Measurements from ENCODE around the gene MAGI1. TPM values are rescaled to one million over a fixed set of nuclear protein-coding genes. Genes with fewer than 3 reads are reported as not detected.
A peak's percentile ranks its signal among the peaks of the same experiment; 100 is the strongest.

Gene MAGI1
- polyA plus RNA-seq, 1 of the 3 experiments (the other 2 are of a cell fraction) = 10.3 TPM

GRCh38 chr3:65935724-65936123 is 103.0 kb downstream of the MAGI1 start:
- TF ChIP-seq CHD2 (IDR thresholded peaks at IDR 0.05; ENCODE audit: low read length, partially characterized antibody) (no peak), REST (IDR thresholded peaks at IDR 0.05; ENCODE audit: low read depth, low read length) (peak; percentile 84)
- ChIA-PET CTCF (no interaction called here), POLR2A (no interaction called here)

DNA sequence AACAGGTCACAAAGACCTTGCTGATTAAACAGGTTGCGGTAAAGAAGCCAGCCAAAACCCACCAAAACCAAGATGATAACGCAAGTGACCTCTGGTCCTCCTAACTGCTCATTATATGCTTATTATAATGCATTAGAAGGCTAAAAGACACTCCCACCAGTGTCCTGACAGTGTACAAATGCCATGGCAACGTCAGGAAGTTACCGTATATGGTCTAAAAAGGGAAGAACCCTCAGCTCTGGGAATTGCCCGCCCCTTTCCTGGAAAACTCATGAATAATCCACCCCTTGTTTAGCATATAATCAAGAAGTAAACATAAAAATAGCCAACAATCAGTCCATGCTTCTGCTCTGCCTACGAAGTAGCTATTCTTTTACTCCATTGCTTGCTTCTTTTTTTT is 108.1 kb downstream of the MAGI1 start:
- Histone ChIP-seq H3K9me2 (no peaks in the 10 kb centered on the region), H3K79me2 (ENCODE audit: insufficient read depth) (peaks cover 50% of the 10 kb centered on the region), H3K27ac (ENCODE audit: low read depth in 2 of 2, low read length in 1 of 2) (no peak overlapping the region), H3K9ac (no peak overlapping the region), H3K4me2 (no peak overlapping the region), H3K9me3 (no peaks in the 10 kb centered on the region), H3K27me3 (ENCODE audit: insufficient read depth) (no peaks in the 10 kb centered on the region), H3K36me3 (replicated peaks in 1 of 2; ENCODE audit: control insufficient read depth in 1 of 2, insufficient read depth in 2 of 2, low read length in 1 of 2) (no peaks in the 10 kb centered on the region), H3F3A (replicated peaks; ENCODE audit: insufficient read depth) (no peaks in the 10 kb centered on the region), H4K20me1 (ENCODE audit: insufficient read depth) (no peaks in the 10 kb centered on the region), H2AFZ (ENCODE audit: low read depth) (no peak overlapping the region), H3K4me1 (ENCODE audit: control insufficient read depth in 1 of 2, insufficient read depth in 2 of 2, low read depth in 1 of 2, low read length in 1 of 2) (no peaks in the 10 kb centered on the region), H3K4me3 (ENCODE audit: low read depth in 2 of 2, low read length in 1 of 2) (no peak overlapping the region)
- ChIA-PET CTCF (interaction anchor here (0.6 kb wide), 2 partner anchors 200 to 666 kb away, joined by 3 read pairs; no protein-coding TSS in a partner anchor), POLR2A (no interaction called here)
- TF ChIP-seq POLR2AphosphoS5 (IDR thresholded peaks at IDR 0.05; ENCODE audit: low read depth, low read length) (no peak), REST (IDR thresholded peaks at IDR 0.05; ENCODE audit: low read depth, low read length) (no peak), CTCF (IDR thresholded peaks at IDR 0.05) (no peak)
- WGBS (ENCODE audit: low lambda C conversion rate) = 87% methylated on average over 6 of the region's 6 CpGs
- DNase-seq = no peak

More at GRCh38 chr3:65935724-65936123, 103.0 kb downstream of the MAGI1 start:
- Histone ChIP-seq H2AFZ (ENCODE audit: low read depth) (no peak overlapping the region), H3K4me1 (ENCODE audit: control insufficient read depth in 1 of 2, insufficient read depth in 2 of 2, low read depth in 1 of 2, low read length in 1 of 2) (peaks cover 0 to 14% of the 10 kb centered on the region in 2 experiments; a peak in 1 of 4 replicates), H3K36me3 (replicated peaks in 1 of 2; ENCODE audit: control insufficient read depth in 1 of 2, insufficient read depth in 2 of 2, low read length in 1 of 2) (no peaks in the 10 kb centered on the region), H3K9me2 (no peaks in the 10 kb centered on the region), H3K9me3 (no peaks in the 10 kb centered on the region), H3K4me2 (no peak overlapping the region), H3K27ac (ENCODE audit: low read depth in 2 of 2, low read length in 1 of 2) (no peak overlapping the region), H3K27me3 (ENCODE audit: insufficient read depth) (no peaks in the 10 kb centered on the region), H4K20me1 (ENCODE audit: insufficient read depth) (no peaks in the 10 kb centered on the region), H3F3A (replicated peaks; ENCODE audit: insufficient read depth) (no peaks in the 10 kb centered on the region), H3K9ac (no peak overlapping the region), H3K79me2 (ENCODE audit: insufficient read depth) (peaks cover 51% of the 10 kb centered on the region), H3K4me3 (ENCODE audit: low read depth in 2 of 2, low read length in 1 of 2) (no peak overlapping the region)
- WGBS (ENCODE audit: low lambda C conversion rate) = 80% methylated on average over 1 of the region's 1 CpG
- DNase-seq = no peak

Data from SK-N-SH (cell line).